SK-N-DZ (cell line): ENCODE data around the gene ADPRHL1.
"Not testable (repeated sequence)": the region's sequence is repeated elsewhere in the genome, so short reads cannot be mapped to it uniquely, and the experiment has no call there.

Experiments
- DNase-seq: peaks from one replicate; pipeline ENCODE4 v3.0.0-alpha.2; 2015; ENCODE audit warnings: low spot score

Gene ADPRHL1

DNA sequence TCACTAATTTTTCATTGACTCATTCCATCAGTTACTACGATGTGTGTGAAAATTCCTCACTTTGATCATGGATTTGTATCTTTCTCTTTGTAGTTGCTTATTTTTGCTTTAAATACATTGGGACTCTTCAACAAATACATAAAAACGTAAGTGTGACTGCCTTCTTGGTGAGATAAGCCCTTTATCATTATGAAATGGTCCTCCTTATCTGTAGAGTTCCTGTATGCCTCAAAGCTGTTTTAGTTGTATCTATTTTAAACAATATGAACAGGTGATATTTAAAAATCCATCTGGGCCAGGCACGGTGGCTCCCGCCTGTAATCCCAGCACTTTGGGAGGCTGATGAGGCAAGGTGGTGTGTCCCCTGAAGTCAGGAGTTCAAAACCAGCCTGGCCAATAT lies 25.9 kb upstream of the ADPRHL1 start:
- no peak for DNase-seq

DNA sequence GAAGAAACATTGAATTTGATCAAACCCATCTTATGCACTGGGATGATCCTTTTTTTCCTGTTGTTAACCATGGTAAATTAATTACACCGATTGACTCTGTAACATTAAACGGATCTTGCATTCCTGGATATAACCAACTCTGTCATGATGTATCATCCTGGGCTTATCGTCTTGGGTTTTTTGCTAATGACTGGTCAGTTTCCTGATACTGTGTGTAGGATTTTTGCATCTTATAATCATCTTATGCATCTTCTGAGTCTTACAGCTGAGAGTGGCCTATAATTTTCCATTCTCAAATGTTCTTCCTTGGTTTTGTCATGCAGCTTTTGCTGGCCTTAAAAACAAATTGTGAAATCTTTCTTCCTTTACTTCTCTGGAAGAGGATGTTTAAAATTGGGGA lies 24.4 kb upstream of the ADPRHL1 start:
- no peak for DNase-seq

DNA sequence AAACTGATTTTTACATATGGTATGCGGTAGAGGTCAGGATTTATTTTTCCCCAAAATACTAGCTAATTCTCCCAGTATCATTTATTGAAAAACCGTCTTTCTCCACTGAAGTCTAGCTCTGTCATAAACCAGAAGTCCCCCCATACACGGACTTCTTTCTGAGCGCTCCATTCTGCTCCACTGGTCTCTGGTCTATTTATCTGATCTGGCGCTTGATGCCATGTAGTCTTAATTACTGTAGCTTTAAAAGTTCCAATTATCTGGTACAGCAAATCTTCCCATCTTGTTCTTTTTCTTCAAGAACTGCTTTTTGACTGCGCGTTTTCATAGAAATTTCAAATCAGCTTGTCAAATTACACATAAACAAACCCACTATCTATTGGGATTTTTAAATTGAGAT lies 23.5 kb upstream of the ADPRHL1 start:
- DNase-seq = no peak

DNA sequence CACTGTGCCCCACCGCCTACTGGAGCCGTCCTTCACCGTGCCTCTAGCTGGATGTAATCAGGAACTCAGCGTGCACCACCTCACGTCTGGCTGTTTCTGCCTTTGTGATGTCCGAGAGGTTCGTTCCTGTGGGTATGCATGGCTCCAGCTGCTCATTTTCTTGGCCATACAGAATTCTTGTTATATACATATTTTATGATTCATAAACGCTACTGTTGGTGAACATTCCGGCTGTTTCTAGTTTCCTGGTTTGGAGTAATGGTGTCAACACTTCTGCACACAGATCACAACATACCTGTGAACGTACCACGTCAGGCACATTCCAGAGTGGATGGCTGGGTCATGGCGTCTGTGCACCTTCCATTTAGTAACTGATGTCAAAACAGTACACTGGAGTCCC lies 22.6 kb upstream of the ADPRHL1 start:
- no peak for DNase-seq

DNA sequence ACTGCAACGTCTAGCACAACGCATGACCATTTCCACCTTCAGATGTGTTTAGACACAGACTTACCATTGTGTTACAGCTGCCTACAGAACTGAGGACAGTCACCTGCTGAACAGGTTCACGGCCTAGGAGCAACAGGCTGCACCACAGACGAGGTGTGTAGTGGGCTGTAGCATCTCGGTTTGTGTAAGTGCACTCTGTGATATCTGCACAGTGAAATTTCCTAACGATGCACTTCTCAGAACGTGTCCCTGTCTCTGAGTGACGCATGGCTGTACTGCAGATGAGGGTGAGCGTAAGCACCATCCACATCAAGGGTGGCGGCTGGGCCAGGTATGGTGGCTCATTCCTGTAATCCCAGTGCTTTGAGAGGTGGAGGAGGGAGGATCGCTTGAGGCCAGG lies 22.0 kb upstream of the ADPRHL1 start:
- no peak for DNase-seq

GRCh38 chr13:113474179-113474578 lies 20.9 kb upstream of the ADPRHL1 start:
- no peak for DNase-seq

- no peak for DNase-seq
Measured at GRCh38 chr13:113472355-113473025, 19.2 kb upstream of the ADPRHL1 start.

DNA sequence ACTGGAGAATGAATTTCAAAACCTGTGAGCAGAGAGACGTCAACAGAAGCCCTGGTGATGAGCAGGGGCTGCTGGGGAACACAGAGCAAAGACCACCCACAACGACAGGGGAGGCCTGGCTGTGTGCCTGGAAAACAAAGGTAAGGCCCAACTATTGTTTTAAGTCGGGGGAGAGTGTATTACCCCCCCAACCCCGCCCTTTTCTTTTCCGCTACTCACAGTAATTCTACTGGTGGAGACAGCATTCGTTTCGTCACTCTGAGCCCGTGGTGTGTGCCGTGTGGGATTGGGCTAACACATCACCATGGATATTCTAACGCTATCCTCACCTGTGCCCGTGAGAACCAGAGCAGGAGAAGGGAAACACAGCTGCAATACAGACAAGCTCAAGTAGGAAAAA lies 18.6 kb upstream of the ADPRHL1 start:
- DNase-seq = no peak

DNA sequence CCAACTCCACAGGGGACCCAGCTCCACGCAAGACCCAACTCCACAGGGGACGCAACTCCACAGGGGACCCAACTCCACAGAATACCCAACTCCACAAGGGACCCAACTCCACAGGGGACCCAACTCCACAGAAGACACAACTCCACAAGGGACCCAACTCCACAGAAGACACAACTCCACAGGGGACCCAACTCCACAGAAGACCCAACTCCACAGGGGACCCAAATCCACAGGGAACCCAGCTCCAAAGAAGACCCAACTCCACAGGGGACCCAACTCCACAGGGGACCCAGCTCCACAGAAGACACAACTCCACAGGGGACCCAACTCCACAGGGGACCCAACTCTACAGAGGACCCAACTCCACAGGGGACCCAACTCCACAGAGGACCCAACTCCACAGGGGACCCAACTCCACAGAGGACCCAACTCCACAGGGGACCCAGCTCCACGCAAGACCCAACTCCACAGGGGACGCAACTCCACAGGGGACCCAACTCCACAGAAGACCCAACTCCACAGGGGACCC lies 17.4 kb upstream of the ADPRHL1 start:
- DNase-seq = not testable (repeated sequence)

- no peak for DNase-seq
Measured at GRCh38 chr13:113470073-113470472, 16.8 kb upstream of the ADPRHL1 start.

DNA sequence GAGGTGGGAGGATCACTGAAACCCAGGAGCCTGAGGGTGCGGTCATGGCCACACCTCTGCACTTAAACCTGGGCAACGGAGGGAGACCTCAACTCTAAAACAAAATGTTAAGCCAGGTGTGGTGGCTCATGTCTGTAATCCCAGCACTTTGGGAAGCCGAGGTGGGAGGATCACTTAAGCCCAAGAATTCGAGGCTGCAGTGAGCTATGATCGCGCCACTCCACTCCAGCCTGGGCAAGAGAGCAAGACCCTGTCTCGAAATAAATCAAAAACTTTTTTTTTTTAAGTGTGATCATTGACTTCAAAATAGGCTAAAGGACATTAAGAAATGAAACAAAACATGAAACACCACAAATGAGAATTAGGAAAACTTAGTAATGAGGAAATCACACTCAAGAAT lies 16.3 kb upstream of the ADPRHL1 start:
- DNase-seq = no peak

- DNase-seq = no peak
Measured at GRCh38 chr13:113468472-113469201, 15.3 kb upstream of the ADPRHL1 start.

- no peak for DNase-seq
Measured at GRCh38 chr13:113468029-113468428, 14.7 kb upstream of the ADPRHL1 start.

- DNase-seq = no peak
Measured at GRCh38 chr13:113466383-113466782, 13.1 kb upstream of the ADPRHL1 start.

DNA sequence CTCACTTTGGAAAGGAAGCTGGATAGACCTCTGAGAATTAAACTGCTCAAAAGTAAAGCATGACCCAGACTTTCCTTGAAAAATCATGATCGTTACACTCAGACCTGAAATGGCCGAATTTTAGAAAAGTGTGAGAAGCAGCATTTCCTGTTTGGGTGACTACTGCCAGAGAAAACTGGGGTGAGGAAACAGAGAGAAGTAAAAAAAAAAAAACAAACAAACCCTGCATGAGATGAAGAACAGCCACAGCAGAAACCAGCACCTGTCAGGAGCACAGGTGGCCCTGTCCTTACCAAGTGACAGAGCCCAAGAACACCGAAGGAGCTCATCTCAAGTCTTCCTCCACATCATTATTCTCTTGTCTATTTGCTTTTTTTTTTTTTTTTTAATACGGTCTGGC lies 12.0 kb upstream of the ADPRHL1 start:
- DNase-seq = no peak

GRCh38 chr13:113464476-113464875 lies 11.2 kb upstream of the ADPRHL1 start:
- DNase-seq = no peak

GRCh38 chr13:113461022-113461751 lies 7.9 kb upstream of the ADPRHL1 start:
- no peak for DNase-seq

- DNase-seq = no peak
Measured at GRCh38 chr13:113460599-113460998, 7.3 kb upstream of the ADPRHL1 start.

DNA sequence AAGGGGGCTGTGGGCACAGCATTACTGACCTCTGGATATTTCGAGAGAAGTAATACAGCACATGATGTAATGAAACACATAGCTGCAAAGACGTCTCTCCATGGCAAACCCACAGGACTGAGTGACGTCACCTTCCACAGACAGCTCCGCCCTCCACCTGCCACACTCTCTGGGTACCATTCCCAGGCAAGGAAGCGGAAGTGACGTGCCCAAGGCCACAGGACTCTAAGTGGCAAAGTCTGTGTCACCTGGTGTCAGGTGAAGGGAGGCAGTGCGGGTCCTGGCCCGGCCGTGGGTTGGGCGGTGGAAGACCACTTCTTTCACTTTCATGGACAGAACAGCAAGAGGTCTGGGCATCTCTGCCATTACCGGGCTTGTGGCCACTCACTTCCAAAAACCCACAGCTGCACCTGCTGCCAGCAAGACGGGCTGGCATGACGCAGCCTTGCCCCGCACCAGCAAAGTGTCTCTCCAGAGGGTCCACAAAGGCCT lies 6.8 kb upstream of the ADPRHL1 start:
- no peak for DNase-seq

DNA sequence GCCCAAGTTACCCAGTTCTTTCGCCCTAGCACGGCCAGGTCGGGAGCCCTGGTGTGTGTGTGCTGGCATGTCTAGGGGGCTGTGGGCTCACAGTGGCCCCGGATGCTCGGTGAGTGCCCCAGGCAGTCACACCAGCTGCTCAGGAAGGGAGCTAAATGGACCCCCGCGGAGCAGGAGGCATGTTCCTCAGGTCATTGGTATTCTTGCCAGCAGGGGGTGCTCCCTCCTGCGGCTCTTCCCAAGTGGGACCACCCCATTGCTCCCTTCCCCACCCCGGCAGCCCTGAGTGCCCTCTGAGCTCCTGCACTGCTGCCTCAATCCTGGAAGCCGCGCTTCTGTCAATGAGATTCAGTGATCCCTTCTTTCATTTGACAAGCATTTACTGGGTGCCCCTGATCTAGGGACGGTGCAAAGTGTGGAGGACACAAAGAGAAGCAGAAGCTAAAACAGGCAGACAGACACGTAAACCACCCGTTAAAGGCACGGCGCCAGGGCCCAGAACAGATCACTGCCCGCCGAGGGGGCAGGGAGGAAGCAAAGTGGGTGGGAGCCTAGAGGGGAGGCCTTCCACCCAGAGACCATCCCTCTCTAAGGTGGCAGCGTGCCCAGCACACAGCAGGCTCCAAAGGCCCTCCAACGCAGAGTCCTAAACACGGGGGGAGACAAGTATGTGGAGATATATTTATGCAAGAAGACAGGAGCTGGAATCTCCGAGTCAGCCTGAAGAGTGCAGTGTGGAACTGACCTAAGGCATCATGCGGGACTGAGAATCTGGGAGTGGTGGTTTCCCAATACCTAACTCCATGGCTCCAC lies 5.2 kb upstream of the ADPRHL1 start:
- DNase-seq = no peak

DNA sequence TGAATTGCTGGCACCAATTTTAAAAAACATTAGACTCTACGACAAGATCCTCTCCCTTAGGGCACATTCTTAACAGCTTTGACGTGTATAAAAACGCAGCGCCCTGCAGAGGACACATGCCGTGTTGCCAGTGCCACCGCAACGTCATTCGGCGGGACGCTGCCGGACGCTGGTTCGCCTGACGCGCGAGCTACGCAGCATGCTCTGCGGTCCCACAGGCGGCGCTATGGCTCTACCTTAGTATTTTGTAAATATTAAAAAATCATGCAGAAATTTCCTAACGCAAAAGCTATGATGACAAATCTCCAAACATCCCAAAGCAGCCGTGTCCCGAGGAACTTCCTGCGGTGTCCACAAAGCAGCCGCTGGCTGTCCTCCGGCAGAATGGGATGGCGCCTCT lies 4.2 kb upstream of the ADPRHL1 start:
- DNase-seq = no peak
